ENCODE measurements around the gene PCDHB4.

DNA sequence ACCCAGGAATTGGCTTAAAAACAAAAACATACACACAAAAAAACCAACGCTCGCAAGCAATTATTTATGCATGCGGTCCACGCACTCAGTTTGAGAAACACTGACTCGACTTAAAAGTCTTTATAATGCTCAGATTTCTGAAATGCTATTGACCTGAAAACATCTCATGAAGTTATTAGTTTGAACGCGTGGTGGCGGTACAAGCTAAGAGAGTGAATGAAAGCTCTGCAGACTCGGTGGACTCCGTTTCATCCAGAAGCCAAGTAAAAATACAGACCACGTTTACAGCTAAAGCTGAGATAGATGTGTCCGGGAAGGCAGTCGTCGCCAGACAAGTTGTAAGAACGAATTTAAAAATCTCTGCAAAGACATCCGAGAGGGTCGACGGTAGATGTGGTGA, 28.2 kb downstream of the PCDHB4 start, which contains the start of gene PCDHB6:
- TF ChIP-seq POLR2AphosphoS5 (IDR thresholded peaks at IDR 0.05; ENCODE audit: low read depth, low read length): no peak
- no peak for TF ChIP-seq POLR2A (IDR thresholded peaks at IDR 0.05; ENCODE audit: low read depth, low read length)
- TF ChIP-seq TAF1 (IDR thresholded peaks at IDR 0.05; ENCODE audit: low read depth, low read length): no peak
- no peak for TF ChIP-seq POU2F2 (IDR thresholded peaks at IDR 0.05; ENCODE audit: low read depth, low read length)
- TF ChIP-seq SPI1 (IDR thresholded peaks at IDR 0.05; ENCODE audit: low read depth, low read length): no peak
- no peak for TF ChIP-seq PAX5 (IDR thresholded peaks at IDR 0.05; ENCODE audit: insufficient read depth, low read length, severe bottlenecking)
